ENCODE measurements around the gene NLGN1. TPM values are rescaled to one million over a fixed set of nuclear protein-coding genes. Genes with fewer than 3 reads are reported as not detected.

NLGN1 gene
- total RNA-seq, 1 donor from 2014 or later: 4.5 TPM

GRCh38 chr3:173977747-173978146 lies 580.2 kb downstream of the NLGN1 start:
- DNase-seq (ENCODE audit: low read depth): peak; percentile 1
- H3K36me3 ChIP-seq (ENCODE audit: control insufficient read depth, insufficient read depth, low read length): no peaks in the 10 kb centered on the region
- TF ChIP-seq CTCF (IDR thresholded peaks at IDR 0.05; ENCODE audit: insufficient read depth, low read length, poor library complexity, severe bottlenecking): no peak
- no peak overlapping the region for H3K4me3 ChIP-seq (ENCODE audit: low read depth, low read length)
- H3K27me3 ChIP-seq (ENCODE audit: control insufficient read depth, insufficient read depth, low read length): no peaks in the 10 kb centered on the region

- Histone ChIP-seq H3K36me3 (ENCODE audit: control insufficient read depth, insufficient read depth, low read length) (no peaks in the 10 kb centered on the region), H3K27me3 (ENCODE audit: control insufficient read depth, insufficient read depth, low read length) (no peaks in the 10 kb centered on the region), H3K4me3 (ENCODE audit: low read depth, low read length) (no peak overlapping the region)
- no peak for TF ChIP-seq CTCF (IDR thresholded peaks at IDR 0.05; ENCODE audit: insufficient read depth, low read length, poor library complexity, severe bottlenecking)
- no peak for DNase-seq (ENCODE audit: low read depth)
Observed at GRCh38 chr3:173983343-173983742, 585.8 kb downstream of the NLGN1 start.

- Histone ChIP-seq H3K4me3 (ENCODE audit: low read depth, low read length) (no peak overlapping the region), H3K36me3 (ENCODE audit: control insufficient read depth, insufficient read depth, low read length) (no peaks in the 10 kb centered on the region), H3K27me3 (ENCODE audit: control insufficient read depth, insufficient read depth, low read length) (no peaks in the 10 kb centered on the region)
- TF ChIP-seq CTCF (IDR thresholded peaks at IDR 0.05; ENCODE audit: insufficient read depth, low read length, poor library complexity, severe bottlenecking): no peak
- DNase-seq (ENCODE audit: low read depth): no peak
Observed at GRCh38 chr3:173986861-173987410, 589.4 kb downstream of the NLGN1 start.

GRCh38 chr3:173988909-173989308 lies 591.4 kb downstream of the NLGN1 start:
- DNase-seq (ENCODE audit: low read depth): no peak
- no peaks in the 10 kb centered on the region for H3K36me3 ChIP-seq (ENCODE audit: control insufficient read depth, insufficient read depth, low read length)
- no peak overlapping the region for H3K4me3 ChIP-seq (ENCODE audit: low read depth, low read length)
- no peaks in the 10 kb centered on the region for H3K27me3 ChIP-seq (ENCODE audit: control insufficient read depth, insufficient read depth, low read length)
- no peak for TF ChIP-seq CTCF (IDR thresholded peaks at IDR 0.05; ENCODE audit: insufficient read depth, low read length, poor library complexity, severe bottlenecking)

GRCh38 chr3:173992416-173992815 lies 594.9 kb downstream of the NLGN1 start:
- no peak for DNase-seq (ENCODE audit: low read depth)
- no peak for TF ChIP-seq CTCF (IDR thresholded peaks at IDR 0.05; ENCODE audit: insufficient read depth, low read length, poor library complexity, severe bottlenecking)
- H3K4me3 ChIP-seq (ENCODE audit: low read depth, low read length): no peak overlapping the region
- no peaks in the 10 kb centered on the region for H3K36me3 ChIP-seq (ENCODE audit: control insufficient read depth, insufficient read depth, low read length)
- H3K27me3 ChIP-seq (ENCODE audit: control insufficient read depth, insufficient read depth, low read length): no peaks in the 10 kb centered on the region

- DNase-seq (ENCODE audit: low read depth): peak; percentile 1
- H3K27me3 ChIP-seq (ENCODE audit: control insufficient read depth, insufficient read depth, low read length): no peaks in the 10 kb centered on the region
- H3K4me3 ChIP-seq (ENCODE audit: low read depth, low read length): no peak overlapping the region
- H3K36me3 ChIP-seq (ENCODE audit: control insufficient read depth, insufficient read depth, low read length): no peaks in the 10 kb centered on the region
- peak; percentile 37 for TF ChIP-seq CTCF (IDR thresholded peaks at IDR 0.05; ENCODE audit: insufficient read depth, low read length, poor library complexity, severe bottlenecking)
Observed at GRCh38 chr3:173993299-173993698, 595.8 kb downstream of the NLGN1 start.
